ENCODE results near the gene DCHS1.

Gene DCHS1

DNA sequence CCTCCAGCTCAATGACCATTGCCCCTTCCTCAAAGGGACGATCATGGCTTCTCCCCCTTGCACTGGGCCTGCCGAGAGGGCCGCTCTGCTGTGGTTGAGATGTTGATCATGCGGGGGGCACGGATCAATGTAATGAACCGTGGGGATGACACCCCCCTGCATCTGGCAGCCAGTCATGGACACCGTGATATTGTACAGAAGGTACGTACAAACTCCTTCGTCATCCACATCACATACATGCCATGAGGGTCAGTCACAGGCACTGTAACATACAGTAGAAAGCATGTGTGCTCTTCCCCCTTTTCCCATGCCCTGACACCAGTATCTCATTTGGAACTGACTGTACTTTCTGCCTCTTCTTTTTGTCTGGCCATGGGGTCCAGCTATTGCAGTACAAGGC is 47.6 kb downstream of the DCHS1 start:
- Histone ChIP-seq H3K4me3 (ENCODE audit: insufficient read depth, low read depth, low read length, poor library complexity, severe bottlenecking) (no peak overlapping the region), H3K4me1 (ENCODE audit: control insufficient read depth, insufficient read depth, low read length, poor library complexity, severe bottlenecking) (peaks cover 50% of the 10 kb centered on the region), H3K36me3 (ENCODE audit: control insufficient read depth, insufficient read depth, low read length) (peaks cover 32% of the 10 kb centered on the region), H3K27me3 (replicated peaks; ENCODE audit: control insufficient read depth, insufficient read depth, low read length, poor library complexity, severe bottlenecking) (no peaks in the 10 kb centered on the region), H3K27ac (ENCODE audit: insufficient read depth, low read length, poor library complexity, severe bottlenecking) (peak overlapping the region; percentile 53), H3K9me3 (ENCODE audit: control insufficient read depth, low read length) (no peaks in the 10 kb centered on the region)
- no peak for DNase-seq

DNA sequence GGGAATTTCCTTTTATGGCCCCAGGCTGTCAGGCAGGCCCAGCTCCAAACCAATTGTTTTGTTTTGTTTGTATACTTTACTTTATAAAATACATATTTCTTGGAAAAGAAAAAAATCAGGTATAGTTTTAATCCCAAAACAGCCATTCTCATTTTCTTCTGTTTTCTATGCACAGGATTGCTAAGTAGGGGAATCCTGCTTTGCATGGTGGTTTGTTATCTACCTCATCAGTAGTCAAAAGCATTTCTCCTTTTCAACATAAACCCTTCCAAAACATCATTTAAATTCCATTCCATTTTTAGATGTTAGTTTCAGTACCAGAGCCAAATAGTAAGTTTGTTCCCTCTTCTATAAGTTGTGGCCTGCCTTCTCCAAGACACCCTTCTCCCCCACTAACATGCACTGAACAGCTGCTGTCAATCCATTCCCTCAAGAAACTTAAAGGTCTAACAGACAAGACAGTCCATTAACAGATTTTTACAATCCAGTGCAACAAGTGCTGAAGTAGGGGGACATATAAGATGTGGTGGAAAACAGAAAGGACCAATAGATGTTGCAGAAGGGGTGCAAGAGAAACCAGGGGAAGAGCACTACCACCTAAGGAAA is 48.3 kb downstream of the DCHS1 start:
- H3K4me1 ChIP-seq (ENCODE audit: control insufficient read depth, insufficient read depth, low read length, poor library complexity, severe bottlenecking): peaks cover 46% of the 10 kb centered on the region
- H3K27ac ChIP-seq (ENCODE audit: insufficient read depth, low read length, poor library complexity, severe bottlenecking): peak overlapping the region; percentile 53
- peak overlapping the region; percentile 3 for H3K4me3 ChIP-seq (ENCODE audit: insufficient read depth, low read depth, low read length, poor library complexity, severe bottlenecking)
- no peak for DNase-seq
- H3K9me3 ChIP-seq (ENCODE audit: control insufficient read depth, low read length): no peaks in the 10 kb centered on the region
- H3K36me3 ChIP-seq (ENCODE audit: control insufficient read depth, insufficient read depth, low read length): peaks cover 32% of the 10 kb centered on the region
- no peaks in the 10 kb centered on the region for H3K27me3 ChIP-seq (replicated peaks; ENCODE audit: control insufficient read depth, insufficient read depth, low read length, poor library complexity, severe bottlenecking)

DNA sequence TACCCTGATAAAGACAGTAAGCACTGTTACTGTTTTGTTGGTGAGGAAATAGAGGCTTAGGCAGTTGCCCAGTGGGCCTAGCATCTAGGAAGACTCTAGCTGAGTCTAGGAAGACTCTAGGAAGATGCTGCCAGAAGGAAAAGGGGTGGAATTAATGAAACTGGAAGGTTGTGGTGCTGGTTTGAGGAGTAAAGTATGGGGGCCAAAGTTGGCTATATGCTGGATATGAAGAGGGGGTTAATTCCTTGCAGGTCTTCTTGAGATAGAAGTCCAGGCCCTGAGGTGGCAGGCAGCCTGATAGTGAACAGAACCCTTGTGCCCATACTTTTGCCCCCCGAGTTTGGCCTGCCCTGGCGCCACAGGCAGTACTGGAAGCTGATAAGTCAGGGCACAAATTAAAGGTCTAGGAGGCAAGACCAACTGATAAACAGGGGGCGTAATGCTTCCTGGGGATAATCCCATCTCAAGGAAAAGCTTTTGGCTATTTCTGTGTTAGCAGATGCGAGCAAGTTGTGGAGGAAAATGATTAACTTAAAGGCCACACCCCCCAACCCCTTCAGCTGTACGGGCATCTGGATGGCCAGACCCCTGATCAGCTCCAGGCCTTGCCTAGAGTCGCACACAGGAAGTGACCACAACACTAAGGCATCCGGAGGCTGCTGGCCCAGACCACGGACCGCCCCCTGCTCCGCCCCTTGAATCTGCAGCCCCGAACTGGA is 49.0 kb downstream of the DCHS1 start:
- H3K9me3 ChIP-seq (ENCODE audit: control insufficient read depth, low read length): no peaks in the 10 kb centered on the region
- peak; percentile 27 to 58 (median 28) for DNase-seq
- peaks cover 46% of the 10 kb centered on the region for H3K4me1 ChIP-seq (ENCODE audit: control insufficient read depth, insufficient read depth, low read length, poor library complexity, severe bottlenecking)
- peak overlapping the region; percentile 3 for H3K4me3 ChIP-seq (ENCODE audit: insufficient read depth, low read depth, low read length, poor library complexity, severe bottlenecking)
- H3K36me3 ChIP-seq (ENCODE audit: control insufficient read depth, insufficient read depth, low read length): peaks cover 34% of the 10 kb centered on the region
- no peaks in the 10 kb centered on the region for H3K27me3 ChIP-seq (replicated peaks; ENCODE audit: control insufficient read depth, insufficient read depth, low read length, poor library complexity, severe bottlenecking)
- H3K27ac ChIP-seq (ENCODE audit: insufficient read depth, low read length, poor library complexity, severe bottlenecking): peak overlapping the region; percentile 53

DNA sequence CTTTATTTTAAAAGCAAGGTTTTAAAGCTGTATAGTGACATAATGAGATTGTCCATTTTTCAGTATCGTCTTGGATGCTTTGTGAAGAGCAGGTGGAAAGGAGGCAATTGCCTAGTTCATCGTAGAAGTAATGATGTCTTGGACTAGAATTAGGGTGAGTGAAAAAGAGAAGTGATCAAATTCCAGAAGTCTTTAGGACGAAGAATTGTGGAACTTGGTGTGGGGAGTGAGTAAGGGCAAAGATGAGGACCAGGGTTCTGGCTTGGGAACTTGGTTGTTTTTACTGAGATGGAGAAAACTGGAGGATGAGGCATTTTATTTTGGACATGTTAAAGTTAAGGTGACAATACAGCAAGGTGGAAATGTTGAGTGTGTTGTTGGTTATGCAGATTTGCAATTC is 50.8 kb downstream of the DCHS1 start:
- no peaks in the 10 kb centered on the region for H3K9me3 ChIP-seq (ENCODE audit: control insufficient read depth, low read length)
- H3K27me3 ChIP-seq (replicated peaks; ENCODE audit: control insufficient read depth, insufficient read depth, low read length, poor library complexity, severe bottlenecking): no peaks in the 10 kb centered on the region
- H3K4me1 ChIP-seq (ENCODE audit: control insufficient read depth, insufficient read depth, low read length, poor library complexity, severe bottlenecking): peaks cover 38% of the 10 kb centered on the region
- H3K27ac ChIP-seq (ENCODE audit: insufficient read depth, low read length, poor library complexity, severe bottlenecking): peak overlapping the region; percentile 82
- peaks cover 39% of the 10 kb centered on the region for H3K36me3 ChIP-seq (ENCODE audit: control insufficient read depth, insufficient read depth, low read length)
- DNase-seq: no peak
- H3K4me3 ChIP-seq (ENCODE audit: insufficient read depth, low read depth, low read length, poor library complexity, severe bottlenecking): peak overlapping the region; percentile 95

DNA sequence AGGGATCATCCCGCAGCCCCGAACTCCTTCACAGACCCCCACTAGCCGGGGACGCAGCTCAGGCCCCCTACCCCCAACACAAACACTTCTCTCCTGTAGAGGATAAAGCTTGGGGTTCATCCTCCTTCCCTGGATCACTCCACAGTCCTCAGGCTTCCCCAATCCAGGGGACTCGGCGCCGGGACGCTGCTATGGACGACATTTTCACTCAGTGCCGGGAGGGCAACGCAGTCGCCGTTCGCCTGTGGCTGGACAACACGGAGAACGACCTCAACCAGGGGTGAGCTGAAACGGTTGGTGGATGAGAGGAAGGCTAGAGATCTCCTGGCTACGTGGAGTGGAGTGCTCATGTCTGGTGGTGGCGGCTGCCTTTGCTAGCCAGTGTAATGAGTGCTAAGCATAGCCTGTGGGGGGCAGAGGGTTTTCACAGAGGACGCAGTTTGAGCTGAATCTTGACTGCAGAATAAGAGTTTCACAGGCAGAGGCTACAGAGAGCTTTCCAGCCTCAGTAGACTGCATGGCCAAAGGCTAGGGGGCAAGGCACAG is 51.5 kb downstream of the DCHS1 start:
- Histone ChIP-seq H3K27ac (ENCODE audit: insufficient read depth, low read length, poor library complexity, severe bottlenecking) (peak overlapping the region; percentile 82), H3K9me3 (ENCODE audit: control insufficient read depth, low read length) (no peaks in the 10 kb centered on the region), H3K36me3 (ENCODE audit: control insufficient read depth, insufficient read depth, low read length) (peaks cover 39% of the 10 kb centered on the region), H3K4me1 (ENCODE audit: control insufficient read depth, insufficient read depth, low read length, poor library complexity, severe bottlenecking) (peaks cover 38% of the 10 kb centered on the region), H3K4me3 (ENCODE audit: insufficient read depth, low read depth, low read length, poor library complexity, severe bottlenecking) (peak overlapping the region; percentile 95), H3K27me3 (replicated peaks; ENCODE audit: control insufficient read depth, insufficient read depth, low read length, poor library complexity, severe bottlenecking) (no peaks in the 10 kb centered on the region)
- peak in 2 of 3 donors; percentile 26 to 30 for DNase-seq

DNA sequence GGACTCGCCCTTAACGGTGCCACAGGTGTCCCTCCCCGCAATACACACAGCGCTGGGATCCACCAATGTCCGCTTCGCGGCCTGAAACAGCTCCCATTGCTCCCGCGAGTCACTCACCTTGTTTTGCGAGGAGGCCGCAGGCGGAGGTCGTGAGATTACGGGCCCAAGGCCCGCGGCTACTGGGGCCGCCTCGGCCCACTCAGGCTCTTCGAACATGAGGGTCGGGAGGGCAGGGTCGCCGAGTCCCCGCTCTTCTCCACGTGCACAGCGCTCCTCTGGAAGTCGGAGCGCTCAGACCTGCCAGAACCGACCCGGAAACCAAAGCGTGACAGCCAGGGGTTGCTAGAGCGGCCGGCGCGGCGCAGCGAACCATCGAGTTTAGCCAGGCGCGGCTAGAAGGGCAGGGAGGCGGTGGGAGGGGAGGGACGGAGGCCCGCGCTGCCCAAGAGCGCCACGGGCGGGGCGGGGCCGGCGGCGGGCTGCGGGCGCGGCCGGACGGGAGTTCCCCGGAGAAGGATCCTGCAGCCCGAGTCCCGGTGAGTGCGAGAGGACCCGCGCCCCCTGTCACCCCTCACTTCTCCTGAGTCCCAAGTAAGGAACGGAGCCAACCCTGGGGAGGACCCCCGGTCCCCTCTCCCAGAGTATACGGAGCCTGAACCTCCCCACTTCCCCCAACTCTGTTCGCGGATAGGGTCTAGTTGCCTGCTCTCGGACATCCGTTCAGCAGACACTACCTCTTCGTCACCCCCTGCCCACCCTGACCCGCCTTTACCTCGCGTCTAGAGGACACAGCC is 52.1 kb downstream of the DCHS1 start, which contains the start of the genes ILK and RRP8:
Gene ILK, plus strand, starts transcription at position 488 of the 794 bp plus-strand sequence. CDS start 498 bp downstream, outside the sequence.
Gene RRP8, minus strand, starts transcription at position 330 of the 794 bp plus-strand sequence. Its CDS starts 114 bp downstream, at position 216.
- peak within 1 kb of the TSS; percentile 82 for H3K27ac ChIP-seq (ENCODE audit: insufficient read depth, low read length, poor library complexity, severe bottlenecking)
- no peaks in the 10 kb centered on the region for H3K27me3 ChIP-seq (replicated peaks; ENCODE audit: control insufficient read depth, insufficient read depth, low read length, poor library complexity, severe bottlenecking)
- H3K36me3 ChIP-seq (ENCODE audit: control insufficient read depth, insufficient read depth, low read length): peaks cover 39% of the 10 kb centered on the region
- peak within 1 kb of the TSS; percentile 95 for H3K4me3 ChIP-seq (ENCODE audit: insufficient read depth, low read depth, low read length, poor library complexity, severe bottlenecking)
- H3K4me1 ChIP-seq (ENCODE audit: control insufficient read depth, insufficient read depth, low read length, poor library complexity, severe bottlenecking): peaks cover 38% of the 10 kb centered on the region
- peak; percentile 76 to 80 (median 76) for DNase-seq
- no peaks in the 10 kb centered on the region for H3K9me3 ChIP-seq (ENCODE audit: control insufficient read depth, low read length)

DNA sequence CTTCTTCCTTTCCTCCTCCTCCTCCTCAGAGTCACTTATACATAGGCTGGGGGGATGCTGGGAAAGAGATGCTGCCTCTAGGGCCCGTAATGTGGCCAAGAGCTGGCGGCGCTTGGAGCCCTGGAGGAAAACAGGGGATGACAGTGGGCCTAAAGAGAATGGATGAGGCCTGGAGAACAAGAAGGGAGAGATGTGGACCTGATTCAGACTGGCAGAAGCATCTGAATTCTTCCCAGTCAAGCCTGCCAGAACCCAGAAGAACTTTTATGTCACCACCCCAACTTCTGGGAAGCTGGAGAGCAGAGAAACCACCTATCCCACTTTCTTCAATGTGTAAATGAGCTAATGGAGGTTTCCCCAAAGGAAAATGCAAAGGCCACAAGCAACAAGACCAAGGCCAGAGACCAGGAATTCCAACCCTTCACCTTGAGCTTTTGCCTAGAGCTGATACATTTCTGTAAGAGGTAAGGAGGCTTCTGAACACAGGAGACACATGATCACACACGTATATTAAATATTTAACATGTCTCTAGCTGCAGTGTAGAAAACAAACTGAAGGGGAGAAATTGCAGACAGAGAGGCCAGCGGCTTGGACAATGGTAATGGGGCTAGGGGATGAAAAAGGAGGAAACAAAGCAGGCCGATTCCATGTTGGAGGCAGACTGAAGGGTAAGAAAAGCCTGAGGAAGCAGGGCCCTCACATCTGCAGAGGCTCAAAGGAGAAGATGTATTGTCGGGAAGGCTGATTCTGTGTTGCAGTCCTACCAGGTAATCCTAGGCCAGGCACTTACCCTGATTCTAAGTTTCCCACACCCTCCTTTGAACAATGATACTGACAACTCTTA is 53.3 kb downstream of the DCHS1 start:
- H3K27me3 ChIP-seq (replicated peaks; ENCODE audit: control insufficient read depth, insufficient read depth, low read length, poor library complexity, severe bottlenecking): no peaks in the 10 kb centered on the region
- H3K4me1 ChIP-seq (ENCODE audit: control insufficient read depth, insufficient read depth, low read length, poor library complexity, severe bottlenecking): peaks cover 29% of the 10 kb centered on the region
- no peak for DNase-seq
- no peaks in the 10 kb centered on the region for H3K9me3 ChIP-seq (ENCODE audit: control insufficient read depth, low read length)
- H3K4me3 ChIP-seq (ENCODE audit: insufficient read depth, low read depth, low read length, poor library complexity, severe bottlenecking): peak overlapping the region; percentile 95
- H3K36me3 ChIP-seq (ENCODE audit: control insufficient read depth, insufficient read depth, low read length): peaks cover 40% of the 10 kb centered on the region
- H3K27ac ChIP-seq (ENCODE audit: insufficient read depth, low read length, poor library complexity, severe bottlenecking): peak overlapping the region; percentile 82

DNA sequence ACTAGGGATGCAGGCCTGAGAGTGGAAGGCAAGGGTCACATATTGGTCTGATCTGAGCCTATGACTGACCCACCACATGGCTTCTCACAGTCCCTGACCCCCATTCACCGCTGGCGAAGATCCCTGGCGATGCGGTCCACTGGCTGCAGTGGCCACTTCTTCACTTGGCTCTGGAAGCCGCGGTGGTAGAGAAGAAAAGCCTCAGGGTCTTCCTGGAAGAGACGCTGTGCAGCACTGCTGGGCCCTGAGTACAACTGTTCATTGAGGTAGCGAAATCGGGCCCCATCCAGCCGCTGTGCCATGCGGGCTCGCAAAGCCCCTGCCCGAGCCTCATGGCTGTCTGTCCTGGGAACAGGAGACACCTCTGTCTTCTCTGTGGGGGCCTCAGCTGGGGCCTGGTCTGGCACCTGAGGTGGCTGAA is 54.6 kb downstream of the DCHS1 start:
- Histone ChIP-seq H3K4me3 (ENCODE audit: insufficient read depth, low read depth, low read length, poor library complexity, severe bottlenecking) (no peak overlapping the region), H3K4me1 (ENCODE audit: control insufficient read depth, insufficient read depth, low read length, poor library complexity, severe bottlenecking) (peaks cover 17% of the 10 kb centered on the region), H3K27me3 (replicated peaks; ENCODE audit: control insufficient read depth, insufficient read depth, low read length, poor library complexity, severe bottlenecking) (no peaks in the 10 kb centered on the region), H3K27ac (ENCODE audit: insufficient read depth, low read length, poor library complexity, severe bottlenecking) (no peak overlapping the region), H3K36me3 (ENCODE audit: control insufficient read depth, insufficient read depth, low read length) (peaks cover 52% of the 10 kb centered on the region), H3K9me3 (ENCODE audit: control insufficient read depth, low read length) (no peaks in the 10 kb centered on the region)
- no peak for DNase-seq

DNA sequence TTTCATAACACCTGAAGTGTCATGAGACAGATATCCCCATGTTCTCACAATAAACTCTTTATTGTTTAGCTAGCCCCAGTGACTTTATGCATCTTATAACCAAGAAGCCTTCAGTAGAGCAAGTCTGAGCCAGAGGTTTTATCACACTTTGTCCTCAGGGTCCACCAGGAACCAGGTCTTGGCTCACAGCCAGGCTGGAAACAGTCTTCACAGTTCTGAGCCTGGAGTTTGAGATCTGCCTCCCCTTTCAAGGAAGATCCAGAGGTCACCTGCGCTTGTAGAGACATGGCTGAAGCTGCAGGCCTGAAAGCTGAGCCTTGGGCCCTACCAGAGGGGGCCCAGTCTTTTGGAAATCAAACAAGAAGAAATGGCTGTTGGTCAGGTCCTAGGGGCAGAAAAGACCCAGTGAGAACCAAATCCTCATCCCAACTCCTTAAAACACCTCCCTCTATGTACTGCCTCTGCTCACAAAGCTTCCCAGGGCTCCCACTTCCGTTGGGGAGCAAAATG is 55.7 kb downstream of the DCHS1 start:
- H3K4me1 ChIP-seq (ENCODE audit: control insufficient read depth, insufficient read depth, low read length, poor library complexity, severe bottlenecking): peaks cover 8% of the 10 kb centered on the region
- no peaks in the 10 kb centered on the region for H3K27me3 ChIP-seq (replicated peaks; ENCODE audit: control insufficient read depth, insufficient read depth, low read length, poor library complexity, severe bottlenecking)
- H3K9me3 ChIP-seq (ENCODE audit: control insufficient read depth, low read length): no peaks in the 10 kb centered on the region
- H3K36me3 ChIP-seq (ENCODE audit: control insufficient read depth, insufficient read depth, low read length): peaks cover 56% of the 10 kb centered on the region
- H3K27ac ChIP-seq (ENCODE audit: insufficient read depth, low read length, poor library complexity, severe bottlenecking): no peak overlapping the region
- DNase-seq: no peak
- H3K4me3 ChIP-seq (ENCODE audit: insufficient read depth, low read depth, low read length, poor library complexity, severe bottlenecking): no peak overlapping the region

All from effector memory CD4-positive, alpha-beta T cell (primary cell).